ENCODE data around the gene CENPC. TPM values are rescaled to one million over a fixed set of nuclear protein-coding genes. Genes with fewer than 3 reads are reported as not detected.

The CENPC gene
- total RNA-seq, 1 experiment from 2014 or later: 19.1 TPM

DNA sequence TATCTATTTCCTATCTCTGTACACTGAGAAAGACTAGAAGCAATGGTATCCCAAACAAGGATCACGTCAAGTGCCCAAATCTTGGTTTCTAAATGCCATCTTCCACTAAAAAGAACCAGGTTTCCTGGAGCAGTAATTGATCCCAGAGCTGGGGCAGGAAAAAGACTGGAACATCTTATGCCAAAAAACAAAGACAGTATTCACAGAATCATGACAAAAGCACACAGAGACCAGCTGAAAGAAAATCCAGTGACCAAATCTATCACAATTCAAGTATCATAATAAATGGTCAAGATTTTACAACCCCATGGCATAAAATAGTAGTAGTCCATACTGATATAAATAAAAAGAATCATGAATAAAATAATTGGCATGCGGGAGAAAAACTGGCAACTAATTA, 44.9 kb downstream of the CENPC start:
- no peaks in the 10 kb centered on the region for H3K27me3 Mint-ChIP-seq (ENCODE audit: low read depth)
- DNase-seq (ENCODE audit: low spot score) (no peak), ATAC-seq (no peak)
- no peaks in the 10 kb centered on the region for H3K4me1 Mint-ChIP-seq
- POLR2A ChIA-PET: no interaction called here
- TF ChIP-seq ZNF396 (CRISPR knock-in tag; IDR thresholded peaks at IDR 0.05; ENCODE audit: borderline replicate concordance): no peak
- no peak for TF ChIP-seq AFF4 (CRISPR knock-in tag; IDR thresholded peaks at IDR 0.05; ENCODE audit: borderline replicate concordance)
- TF ChIP-seq SMAD4 (CRISPR knock-in tag; IDR thresholded peaks at IDR 0.05): no peak
- TF ChIP-seq, protein P1, sequence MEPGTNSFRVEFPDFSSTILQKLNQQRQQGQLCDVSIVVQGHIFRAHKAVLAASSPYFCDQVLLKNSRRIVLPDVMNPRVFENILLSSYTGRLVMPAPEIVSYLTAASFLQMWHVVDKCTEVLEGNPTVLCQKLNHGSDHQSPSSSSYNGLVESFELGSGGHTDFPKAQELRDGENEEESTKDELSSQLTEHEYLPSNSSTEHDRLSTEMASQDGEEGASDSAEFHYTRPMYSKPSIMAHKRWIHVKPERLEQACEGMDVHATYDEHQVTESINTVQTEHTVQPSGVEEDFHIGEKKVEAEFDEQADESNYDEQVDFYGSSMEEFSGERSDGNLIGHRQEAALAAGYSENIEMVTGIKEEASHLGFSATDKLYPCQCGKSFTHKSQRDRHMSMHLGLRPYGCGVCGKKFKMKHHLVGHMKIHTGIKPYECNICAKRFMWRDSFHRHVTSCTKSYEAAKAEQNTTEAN (CRISPR knock-in tag; IDR thresholded peaks at IDR 0.05): no peak
- no peak for TF ChIP-seq ATF3 (CRISPR knock-in tag; conservative IDR thresholded peaks at IDR 0.05)
- TF ChIP-seq ZNF121 (CRISPR knock-in tag; IDR thresholded peaks at IDR 0.05): no peak
- no peak for TF ChIP-seq TEAD1 (CRISPR knock-in tag; IDR thresholded peaks at IDR 0.05)
- CTCF ChIA-PET: no interaction called here
- no peaks in the 10 kb centered on the region for H3K9me3 Mint-ChIP-seq
- peaks cover 14% of the 10 kb centered on the region for H3K36me3 Mint-ChIP-seq
- H3K4me3 Mint-ChIP-seq: no peak overlapping the region
- no peak overlapping the region for H3K27ac Mint-ChIP-seq

GRCh38 chr4:67499799-67500198, 45.5 kb downstream of the CENPC start:
- Mint-ChIP-seq H3K27ac (no peak overlapping the region), H3K36me3 (peaks cover 14% of the 10 kb centered on the region), H3K9me3 (no peaks in the 10 kb centered on the region), H3K27me3 (ENCODE audit: low read depth) (no peaks in the 10 kb centered on the region), H3K4me3 (no peak overlapping the region), H3K4me1 (no peaks in the 10 kb centered on the region)
- ATAC-seq (no peak), DNase-seq (ENCODE audit: low spot score) (no peak)
- CTCF ChIA-PET: no interaction called here
- no peak for TF ChIP-seq JUN (CRISPR knock-in tag; IDR thresholded peaks at IDR 0.05)
- TF ChIP-seq HMGA2 (CRISPR knock-in tag; IDR thresholded peaks at IDR 0.05): no peak
- TF ChIP-seq ZNF219 (CRISPR knock-in tag; IDR thresholded peaks at IDR 0.05; ENCODE audit: borderline replicate concordance): no peak
- no peak for TF ChIP-seq ELF4 (CRISPR knock-in tag; IDR thresholded peaks at IDR 0.05; ENCODE audit: low read depth)
- POLR2A ChIA-PET: no interaction called here

- Mint-ChIP-seq H3K4me1 (peaks cover 13% of the 10 kb centered on the region; the same call in 1 of the 2 replicates), H3K27me3 (ENCODE audit: low read depth) (no peaks in the 10 kb centered on the region), H3K36me3 (peaks cover 4% of the 10 kb centered on the region; the same call in 1 of the 2 replicates), H3K27ac (no peak overlapping the region; the same call in 1 of the 2 replicates), H3K9me3 (no peaks in the 10 kb centered on the region), H3K4me3 (no peak overlapping the region)
- POLR2A ChIA-PET: no interaction called here
- CTCF ChIA-PET: no interaction called here
- peak; percentile 70 for ATAC-seq
- peak; percentile 28 for DNase-seq (ENCODE audit: low spot score)
- no peak for TF ChIP-seq E2F5 (CRISPR knock-in tag; IDR thresholded peaks at IDR 0.05)
- TF ChIP-seq AR (CRISPR knock-in tag; IDR thresholded peaks at IDR 0.05): no peak
- TF ChIP-seq ETV6 (CRISPR knock-in tag; IDR thresholded peaks at IDR 0.05): no peak
- TF ChIP-seq, protein P2, sequence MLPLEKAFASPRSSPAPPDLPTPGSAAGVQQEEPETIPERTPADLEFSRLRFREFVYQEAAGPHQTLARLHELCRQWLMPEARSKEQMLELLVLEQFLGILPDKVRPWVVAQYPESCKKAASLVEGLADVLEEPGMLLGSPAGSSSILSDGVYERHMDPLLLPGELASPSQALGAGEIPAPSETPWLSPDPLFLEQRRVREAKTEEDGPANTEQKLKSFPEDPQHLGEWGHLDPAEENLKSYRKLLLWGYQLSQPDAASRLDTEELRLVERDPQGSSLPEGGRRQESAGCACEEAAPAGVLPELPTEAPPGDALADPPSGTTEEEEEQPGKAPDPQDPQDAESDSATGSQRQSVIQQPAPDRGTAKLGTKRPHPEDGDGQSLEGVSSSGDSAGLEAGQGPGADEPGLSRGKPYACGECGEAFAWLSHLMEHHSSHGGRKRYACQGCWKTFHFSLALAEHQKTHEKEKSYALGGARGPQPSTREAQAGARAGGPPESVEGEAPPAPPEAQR (CRISPR knock-in tag; IDR thresholded peaks at IDR 0.05): no peak
- TF ChIP-seq, protein P3, sequence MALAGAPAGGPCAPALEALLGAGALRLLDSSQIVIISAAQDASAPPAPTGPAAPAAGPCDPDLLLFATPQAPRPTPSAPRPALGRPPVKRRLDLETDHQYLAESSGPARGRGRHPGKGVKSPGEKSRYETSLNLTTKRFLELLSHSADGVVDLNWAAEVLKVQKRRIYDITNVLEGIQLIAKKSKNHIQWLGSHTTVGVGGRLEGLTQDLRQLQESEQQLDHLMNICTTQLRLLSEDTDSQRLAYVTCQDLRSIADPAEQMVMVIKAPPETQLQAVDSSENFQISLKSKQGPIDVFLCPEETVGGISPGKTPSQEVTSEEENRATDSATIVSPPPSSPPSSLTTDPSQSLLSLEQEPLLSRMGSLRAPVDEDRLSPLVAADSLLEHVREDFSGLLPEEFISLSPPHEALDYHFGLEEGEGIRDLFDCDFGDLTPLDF (CRISPR knock-in tag; IDR thresholded peaks at IDR 0.05): no peak
- no peak for TF ChIP-seq FOXP4 (CRISPR knock-in tag; IDR thresholded peaks at IDR 0.05)
Measured at GRCh38 chr4:67483868-67484602, 61.3 kb downstream of the CENPC start.

Data from WTC11 (cell line).